Fibroblast of the conjunctiva (primary cell): ENCODE results near the gene FLT1.
A peak's percentile ranks its signal among the peaks of the same experiment; 100 is the strongest.

ENCODE experiments used
- DNase-seq: peaks from one replicate; pipeline ENCODE4 v3.0.0-alpha.2; 2010; ENCODE audit warnings: low read depth

FLT1 gene

DNA sequence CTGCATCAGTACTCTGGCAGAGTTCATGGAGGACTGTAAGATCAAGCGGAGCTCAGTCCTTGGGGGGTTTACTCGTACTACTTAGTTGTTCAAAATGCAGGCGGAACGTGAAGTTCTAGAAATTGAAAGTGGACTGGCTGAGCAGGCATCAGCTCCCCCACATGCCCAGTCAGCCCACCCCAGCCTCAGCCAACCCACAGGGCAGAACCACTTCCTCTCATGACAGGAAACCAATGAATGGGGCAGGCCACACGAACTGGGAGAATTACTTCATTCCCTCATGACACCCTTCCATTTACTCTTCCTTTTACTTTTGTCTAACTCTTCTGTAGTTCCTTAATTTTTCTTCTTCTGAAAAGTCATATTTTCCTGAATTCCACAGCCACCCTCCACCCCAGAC is 71.9 kb downstream of the FLT1 start:
- DNase-seq, result no peak

DNA sequence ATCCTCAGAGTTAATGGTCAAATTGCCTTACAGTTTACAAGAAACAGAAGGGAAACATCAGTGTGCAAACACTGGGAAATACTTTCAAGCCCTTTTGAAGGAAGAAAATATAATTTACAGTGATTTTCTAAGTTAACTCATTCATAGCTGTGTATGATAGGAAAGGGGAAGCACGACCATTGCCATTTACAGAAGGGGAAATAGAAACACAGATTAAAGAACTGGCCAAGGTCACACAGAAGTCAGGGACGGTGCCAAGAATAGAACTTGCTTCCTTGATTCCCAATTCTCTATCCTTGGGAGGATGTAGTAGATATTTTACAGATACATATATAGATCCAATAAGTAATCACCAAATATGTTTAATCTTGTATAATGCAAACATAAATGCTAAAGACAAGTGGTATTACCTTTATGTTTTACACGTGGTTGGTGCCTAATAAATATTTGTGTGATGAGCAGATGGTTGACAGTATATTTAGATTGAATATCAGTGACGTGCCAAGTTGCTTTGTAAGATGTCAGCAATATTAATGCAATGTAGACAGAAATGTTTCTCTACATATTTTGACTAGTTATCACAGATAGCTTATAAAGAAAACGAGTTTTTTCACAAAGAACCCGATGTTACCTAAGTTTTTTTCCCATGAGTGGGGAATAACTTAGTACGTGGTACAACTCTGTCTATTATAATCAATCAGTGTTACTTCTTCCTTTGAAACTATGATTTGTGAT is 73.1 kb downstream of the FLT1 start:
- DNase-seq, result no peak

DNA sequence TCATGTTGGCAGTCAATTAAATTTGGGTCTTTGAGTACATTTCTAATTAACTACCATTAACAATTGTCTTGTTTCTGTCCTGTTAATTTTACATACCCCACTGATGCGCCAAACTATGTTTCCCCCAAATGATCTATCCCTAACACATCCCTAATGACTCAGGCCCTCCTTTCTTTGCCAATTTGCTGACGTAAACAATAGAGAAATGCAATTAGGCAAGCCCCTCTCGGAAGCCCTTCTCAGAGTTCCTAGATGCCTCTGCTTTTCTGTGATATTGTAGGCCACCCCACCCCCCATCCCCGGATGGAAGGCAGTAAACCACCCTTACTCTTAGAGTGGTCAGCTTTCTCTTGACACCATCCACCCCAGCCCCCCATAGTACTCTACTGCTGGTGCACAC is 74.2 kb downstream of the FLT1 start:
- no peak for DNase-seq

DNA sequence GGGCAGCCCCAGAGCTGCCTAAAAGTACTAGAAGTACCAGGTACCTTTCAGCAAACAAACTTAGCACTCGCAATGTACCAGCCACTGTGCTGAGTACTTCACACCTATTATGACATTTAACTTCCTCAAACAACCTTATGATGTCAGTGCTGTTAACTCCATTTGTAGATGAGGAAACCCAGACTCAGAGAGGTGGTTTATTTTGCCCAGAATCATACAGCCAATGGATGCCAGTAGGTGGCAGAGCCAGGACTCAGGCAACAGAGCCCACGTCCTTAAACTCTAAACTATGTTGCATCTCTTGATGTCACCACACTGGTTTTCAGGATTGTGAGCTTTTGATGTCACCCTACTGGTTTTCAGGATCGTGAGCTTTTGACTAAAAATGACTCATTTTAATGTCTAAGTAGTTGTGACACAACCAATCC is 78.9 kb downstream of the FLT1 start:
- no peak for DNase-seq

DNA sequence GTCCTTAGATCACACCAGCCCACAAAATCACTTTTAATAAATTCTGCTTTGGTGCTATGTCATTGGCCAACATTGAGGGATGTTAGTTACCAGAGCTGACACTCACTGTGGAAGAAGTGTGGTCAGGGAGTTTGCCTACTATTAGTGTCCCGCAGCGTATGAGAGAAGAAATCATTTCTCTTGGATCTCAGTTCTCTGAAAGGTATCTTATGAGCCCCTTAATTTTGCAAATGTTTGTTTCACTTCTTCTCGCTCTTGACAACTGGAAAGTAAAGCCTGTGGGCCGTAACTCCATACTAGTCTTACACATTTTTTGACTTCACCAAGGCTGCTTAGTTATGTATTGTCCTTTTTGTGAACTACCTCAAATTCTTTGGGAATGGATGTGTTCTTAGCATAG is 80.9 kb downstream of the FLT1 start:
- no peak for DNase-seq

DNA sequence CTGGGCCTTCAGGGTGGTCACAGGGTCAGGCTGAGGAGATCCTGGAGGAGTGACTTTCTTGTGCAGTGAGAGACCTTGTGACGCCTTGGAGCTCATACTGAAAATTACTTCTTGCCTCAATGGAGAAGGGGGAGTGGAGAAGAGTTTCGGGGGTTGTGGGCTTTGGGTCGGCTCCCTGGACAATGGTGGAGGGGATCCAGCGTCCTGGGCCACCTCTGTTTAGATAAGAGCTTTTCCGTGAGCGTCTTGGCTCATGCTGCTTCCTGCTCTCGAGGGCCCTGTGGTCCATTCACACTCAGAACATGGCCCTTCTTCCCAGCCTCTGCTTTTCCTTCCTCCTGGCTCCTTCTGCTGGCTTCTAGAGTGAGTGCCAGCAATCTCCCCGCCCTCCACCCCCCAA is 81.9 kb downstream of the FLT1 start:
- DNase-seq, result no peak

DNA sequence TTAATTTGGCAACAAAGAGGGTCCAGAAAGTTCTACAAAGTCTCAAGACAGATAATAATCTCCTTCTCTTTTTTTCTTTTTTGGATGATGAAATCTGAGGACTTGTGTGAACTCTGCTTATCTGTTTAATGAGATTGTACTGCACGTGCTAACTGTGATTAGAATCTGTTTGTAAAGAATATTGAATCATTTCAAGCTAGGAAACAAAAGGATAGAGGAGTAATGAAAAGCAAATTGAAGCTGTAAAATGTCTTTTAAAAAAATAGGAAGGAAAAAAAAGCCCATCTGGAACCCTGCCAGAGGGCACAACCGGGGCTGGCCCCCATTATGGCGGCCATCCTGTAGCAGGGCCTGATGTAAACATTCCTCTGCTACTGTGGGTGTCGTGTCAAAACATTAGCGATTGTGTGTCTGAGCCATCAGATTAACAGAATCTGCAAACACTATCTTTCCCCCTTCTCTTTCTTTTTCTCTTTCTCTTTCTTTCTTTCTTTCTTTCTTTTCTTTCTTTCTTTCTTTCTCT is 83.0 kb downstream of the FLT1 start:
- DNase-seq, result no peak

DNA sequence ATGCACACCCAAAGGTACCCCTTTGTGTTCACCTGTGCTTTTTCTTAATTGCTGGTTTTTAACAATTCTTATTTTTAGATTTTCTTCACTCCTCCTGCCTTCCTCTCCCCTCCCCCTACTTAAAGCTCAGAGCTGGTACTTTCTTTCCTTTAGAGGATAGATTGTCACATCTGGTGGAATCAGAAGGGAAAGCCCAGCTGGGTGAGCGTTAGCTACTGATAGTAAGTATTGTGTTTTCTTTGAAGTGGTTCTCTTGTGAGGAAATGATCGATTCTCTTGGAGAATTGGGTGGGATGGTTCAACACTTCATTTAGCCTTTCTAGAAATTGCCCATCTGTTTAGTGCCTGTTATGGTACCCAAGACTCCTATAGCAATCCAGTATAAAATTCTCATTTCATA is 84.8 kb downstream of the FLT1 start:
- DNase-seq, result no peak

DNA sequence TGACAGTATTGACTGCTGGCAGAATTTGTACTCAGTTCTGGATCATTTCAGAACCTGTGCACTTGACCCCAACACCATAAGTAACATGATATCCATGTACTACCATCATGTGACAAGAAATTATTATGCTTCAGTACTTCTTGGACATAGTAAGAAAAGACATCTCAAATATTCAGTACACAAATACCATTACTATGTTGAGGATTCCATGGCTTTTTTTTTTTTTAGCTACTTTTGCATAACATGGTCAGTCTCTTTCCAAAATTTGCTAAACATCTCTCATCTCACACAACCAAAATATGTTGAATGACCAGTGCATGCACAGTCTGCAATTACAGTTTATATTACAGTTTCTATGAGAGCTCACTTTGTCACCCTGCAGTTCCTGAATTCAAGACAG is 85.3 kb downstream of the FLT1 start:
- DNase-seq, result no peak

DNA sequence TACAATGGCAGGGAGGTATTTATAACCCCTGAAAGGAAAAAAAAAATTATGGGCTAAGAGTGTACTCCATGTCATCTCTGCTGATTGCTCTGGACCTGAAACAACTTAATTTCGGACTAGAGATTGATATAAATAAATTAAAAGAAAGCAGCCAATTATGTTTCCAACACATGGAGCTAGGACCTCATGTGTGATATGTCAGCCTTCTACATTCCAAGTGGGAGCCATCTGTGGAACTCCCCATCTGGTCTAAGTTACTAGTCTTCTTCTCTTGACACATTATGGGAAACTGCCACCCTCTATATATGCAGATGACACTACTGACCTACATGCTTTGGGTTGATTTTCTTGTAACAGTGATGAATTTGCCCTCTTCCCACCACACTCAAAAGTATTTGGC is 86.1 kb downstream of the FLT1 start:
- no peak for DNase-seq

DNA sequence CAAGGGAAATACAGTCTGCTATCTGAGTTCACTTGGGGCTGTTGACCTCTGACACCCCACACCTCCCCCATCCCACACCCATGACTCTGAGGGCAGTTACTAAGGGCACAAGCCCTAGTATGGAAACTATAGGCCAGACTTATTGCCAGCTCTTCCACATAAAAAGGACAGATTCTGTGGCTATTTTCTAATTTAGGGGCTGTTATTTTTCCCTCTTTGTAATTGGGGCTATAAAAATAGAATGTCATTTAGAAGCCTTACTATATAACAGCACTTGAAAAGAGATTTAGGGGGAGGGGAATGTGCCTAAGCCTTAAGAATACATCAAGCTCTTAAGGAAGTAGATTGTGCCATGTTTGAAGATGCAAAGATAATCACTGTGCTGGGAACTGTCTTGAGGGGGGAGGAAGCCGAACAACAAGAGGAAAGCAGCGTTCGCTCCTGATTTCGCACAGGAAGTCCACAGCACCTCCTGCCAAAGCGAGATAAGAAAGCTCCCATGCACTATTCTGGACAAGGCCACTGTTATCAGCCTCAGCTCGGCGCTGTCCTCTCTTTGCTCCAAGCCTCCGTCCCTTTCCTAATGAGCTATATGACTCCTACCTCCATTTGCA is 86.6 kb downstream of the FLT1 start:
- DNase-seq, result no peak

DNA sequence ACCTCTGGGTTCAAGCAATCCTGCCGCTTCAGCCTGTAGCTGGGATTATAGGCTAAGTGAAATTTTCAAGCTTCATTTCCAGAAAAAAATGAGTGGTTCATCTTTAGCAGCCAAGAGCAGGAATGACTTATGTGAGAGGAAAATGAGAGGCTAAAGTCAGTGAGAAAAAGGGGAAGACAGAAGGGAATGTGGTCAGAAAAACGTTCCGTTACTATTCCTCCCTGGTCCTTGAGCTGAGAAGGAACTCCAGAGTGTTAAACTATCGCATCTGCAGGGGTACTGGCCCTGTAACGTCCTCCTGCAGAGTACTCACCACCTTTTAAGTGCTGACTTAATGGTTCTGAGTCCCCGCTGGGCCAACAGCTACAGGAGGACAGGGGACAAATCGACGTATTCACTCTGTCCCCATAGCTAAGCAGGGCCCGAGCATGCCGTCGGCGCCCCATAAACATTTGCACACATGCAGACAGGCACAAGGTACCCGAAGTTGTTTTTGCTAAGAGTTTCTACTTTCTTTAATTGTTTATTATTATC is 88.1 kb downstream of the FLT1 start:
- no peak for DNase-seq

DNA sequence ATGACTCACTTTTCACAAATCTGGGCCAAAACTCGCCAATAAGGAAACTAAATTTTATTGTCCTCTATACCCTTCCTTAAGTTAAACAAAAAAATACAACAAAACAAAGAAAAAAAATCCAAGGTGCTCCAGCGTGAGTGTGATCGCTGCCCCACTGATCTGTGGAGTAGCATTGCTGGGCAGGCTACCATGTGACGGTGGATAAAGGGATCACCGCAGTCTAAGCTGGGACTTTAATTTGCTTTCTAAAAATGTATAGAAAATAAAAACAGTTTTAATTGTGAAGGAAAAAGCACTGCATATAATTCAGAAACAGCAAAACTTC is 92.9 kb downstream of the FLT1 start:
- no peak for DNase-seq

DNA sequence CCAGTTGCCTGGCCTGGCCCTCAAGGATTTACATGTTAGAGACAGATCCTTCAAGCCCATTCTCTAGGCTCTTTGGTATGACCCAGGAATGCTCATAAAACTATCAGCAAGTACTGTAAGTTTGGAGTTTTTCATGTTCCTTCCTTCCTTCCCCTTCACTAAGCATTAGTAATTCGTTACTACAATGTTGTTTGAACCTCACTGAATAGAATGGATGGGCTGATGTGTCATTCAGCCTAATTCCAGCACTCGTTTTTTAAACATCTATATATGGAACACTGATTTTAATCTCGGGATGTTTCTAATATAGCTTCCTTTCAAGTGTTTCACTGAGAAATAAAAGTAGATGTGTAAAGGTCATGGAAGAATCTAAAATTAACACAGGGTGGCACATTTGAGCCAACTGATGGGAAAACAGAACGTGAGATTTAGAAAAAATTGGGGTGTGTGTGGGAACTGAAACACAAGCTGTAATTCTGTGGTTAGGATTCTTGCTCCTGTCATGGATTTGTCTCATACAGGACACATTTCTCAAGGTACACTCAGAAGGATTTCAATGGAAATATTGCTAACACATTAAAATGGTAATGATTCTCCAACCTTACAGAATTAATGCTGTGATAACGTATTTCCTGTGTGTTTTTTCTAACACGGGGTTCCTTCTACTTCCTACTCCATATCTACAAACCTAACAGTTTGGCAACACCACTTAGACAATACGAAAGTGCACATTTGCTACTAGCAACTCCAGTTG is 93.4 kb downstream of the FLT1 start:
- DNase-seq, result peak; percentile 58

DNA sequence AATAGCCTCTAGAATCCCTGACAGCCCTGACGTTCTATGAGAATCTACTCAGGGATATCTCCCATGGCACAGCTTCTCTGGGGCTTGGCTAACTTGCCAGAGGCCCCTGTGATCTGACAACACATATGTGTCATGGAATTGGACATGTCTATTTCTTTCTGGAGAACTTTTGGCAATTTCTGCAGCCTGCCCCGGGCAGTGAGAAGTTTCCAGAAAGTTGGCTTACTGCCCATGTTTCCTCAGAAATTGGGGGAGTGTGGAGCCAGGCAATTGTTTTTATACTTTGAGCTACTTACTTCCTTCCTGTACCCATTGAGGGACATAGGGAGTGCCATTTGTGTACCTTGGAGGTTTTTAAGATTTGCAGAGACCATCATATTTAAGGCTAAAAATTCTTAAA is 98.9 kb downstream of the FLT1 start:
- DNase-seq, result no peak

DNA sequence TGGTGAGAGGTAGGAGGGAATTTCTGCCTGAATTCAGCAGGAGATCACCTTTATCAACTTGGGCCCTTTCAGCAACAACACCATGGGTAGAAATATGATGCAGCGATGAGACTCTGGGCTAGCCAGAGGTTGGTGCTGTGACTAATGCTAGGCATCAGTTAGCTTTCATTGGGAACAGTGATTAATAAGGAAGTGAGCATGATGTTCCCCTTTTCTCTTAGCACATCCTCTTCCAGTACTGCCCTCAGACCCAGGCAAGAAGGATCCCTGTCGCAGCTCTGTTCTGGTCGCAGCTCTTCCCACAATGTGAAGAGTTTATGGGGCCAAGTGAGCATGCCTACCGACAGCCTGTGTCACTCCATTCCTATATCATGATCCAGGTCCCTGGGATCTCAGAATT is 100.5 kb downstream of the FLT1 start:
- no peak for DNase-seq

DNA sequence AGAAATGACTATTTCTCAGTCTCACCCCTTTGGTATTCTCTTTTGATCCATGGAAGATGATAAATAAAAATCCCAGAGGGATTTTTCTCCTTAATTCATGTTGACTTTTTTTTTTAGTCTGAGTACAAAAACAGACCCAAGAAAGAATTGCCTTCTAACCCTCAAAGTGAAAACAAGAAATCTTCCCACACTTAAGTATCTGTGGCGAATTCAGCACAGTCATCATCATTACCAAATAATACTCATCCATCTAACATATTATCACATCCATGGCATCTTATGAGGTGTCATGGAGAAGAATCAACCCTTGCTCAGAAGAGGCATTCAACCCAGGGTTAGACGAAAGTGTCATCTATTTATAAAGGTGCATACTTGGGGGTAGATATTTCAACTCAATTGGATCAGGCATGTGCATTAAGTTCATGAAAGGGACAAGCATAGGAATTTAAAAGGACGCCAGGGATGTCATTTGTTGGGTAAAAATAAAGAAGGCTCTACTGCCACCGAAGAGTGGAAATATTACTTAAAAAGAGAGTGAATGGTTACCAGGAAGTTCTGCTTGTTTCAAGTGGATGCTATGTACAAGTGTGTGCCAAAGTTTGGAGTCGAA is 101.9 kb downstream of the FLT1 start:
- no peak for DNase-seq

DNA sequence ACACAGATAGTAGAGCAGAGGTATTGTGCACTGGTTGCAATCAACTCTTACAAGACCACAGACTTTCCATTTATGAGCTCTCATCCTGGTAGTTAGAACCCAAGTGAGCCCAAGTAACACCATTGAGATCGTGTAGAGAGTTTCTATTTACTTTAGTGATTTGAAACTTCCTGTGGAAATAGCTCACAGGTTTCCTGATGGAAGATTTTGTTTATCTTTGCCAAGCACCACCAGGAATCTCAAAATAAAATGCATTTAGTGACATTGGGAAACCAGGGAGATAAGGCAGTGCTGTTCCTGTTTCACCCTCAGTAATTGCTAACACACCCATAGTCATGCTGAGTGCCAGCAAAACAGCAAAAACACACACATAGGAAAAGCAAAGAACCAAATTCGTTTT is 102.5 kb downstream of the FLT1 start:
- no peak for DNase-seq

DNA sequence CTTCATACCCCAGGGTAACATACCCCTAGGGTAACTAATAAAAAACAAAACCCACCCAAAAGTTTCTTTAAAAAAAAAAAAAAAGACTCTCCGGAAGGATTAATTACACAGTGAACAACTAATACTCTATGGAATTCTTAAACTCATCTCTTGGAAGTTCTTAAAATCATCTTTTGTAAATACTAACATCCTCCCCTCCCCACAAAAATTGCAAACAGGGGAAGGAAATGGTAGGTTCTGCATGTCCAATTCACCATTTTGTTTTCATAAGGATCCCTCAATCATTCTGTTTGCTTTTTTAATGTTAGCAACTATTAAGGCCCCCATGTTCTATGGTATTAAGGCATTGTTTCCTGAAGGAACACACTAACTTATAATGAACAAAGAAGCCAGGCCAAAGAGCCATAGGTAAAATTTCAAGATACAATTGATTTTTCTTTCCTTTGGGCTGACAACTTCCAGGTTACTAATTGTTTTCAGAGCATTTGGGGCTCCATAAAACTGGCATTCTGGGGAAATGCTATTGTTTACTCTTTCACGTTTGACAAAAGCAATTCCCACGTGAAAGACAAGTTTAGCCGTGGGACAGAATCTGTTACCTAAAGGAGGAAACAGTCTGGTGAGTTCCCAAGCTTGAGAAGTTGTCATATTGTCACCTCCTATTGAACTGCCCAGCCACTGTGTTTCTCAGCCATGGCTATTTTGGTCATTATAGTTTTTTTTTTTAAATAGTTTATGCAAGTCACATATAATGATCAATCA is 107.0 kb downstream of the FLT1 start:
- DNase-seq, result no peak

DNA sequence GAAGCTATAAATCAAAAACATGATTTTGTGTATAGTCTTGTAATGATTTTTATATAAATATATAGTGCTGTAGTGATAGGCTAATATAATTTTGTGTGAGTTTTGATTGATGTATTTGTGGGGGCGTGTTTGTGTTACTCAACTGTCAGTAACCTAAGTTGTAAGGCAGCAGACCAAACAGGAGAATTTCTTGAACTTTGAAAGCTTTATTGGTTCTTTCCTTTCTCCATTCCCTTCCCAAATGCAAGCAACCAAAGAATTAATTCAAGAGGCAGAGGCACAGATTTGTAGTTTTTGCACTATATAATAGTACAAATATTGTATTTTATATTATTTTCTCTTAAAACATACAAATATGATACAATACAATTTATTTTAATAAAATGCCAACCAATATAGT is 109.6 kb downstream of the FLT1 start:
- no peak for DNase-seq

DNA sequence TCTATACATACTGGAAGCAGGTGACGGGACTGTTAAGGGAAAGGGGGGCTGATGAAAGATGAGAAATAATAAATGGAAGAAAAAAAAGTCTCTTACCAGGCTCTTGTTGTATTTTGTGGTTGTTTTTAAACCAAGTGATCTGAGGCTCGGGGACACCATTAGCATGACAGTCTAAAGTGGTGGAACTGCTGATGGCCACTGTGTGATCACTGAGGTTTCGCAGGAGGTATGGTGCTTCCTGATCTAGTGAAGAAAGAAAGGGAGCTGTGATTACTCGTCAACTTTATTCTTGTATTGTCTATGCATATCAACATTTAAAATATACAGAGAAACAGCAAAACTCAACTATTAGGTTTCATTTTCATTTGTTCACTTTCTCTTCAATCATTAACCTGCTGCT is 110.1 kb downstream of the FLT1 start:
- no peak for DNase-seq

DNA sequence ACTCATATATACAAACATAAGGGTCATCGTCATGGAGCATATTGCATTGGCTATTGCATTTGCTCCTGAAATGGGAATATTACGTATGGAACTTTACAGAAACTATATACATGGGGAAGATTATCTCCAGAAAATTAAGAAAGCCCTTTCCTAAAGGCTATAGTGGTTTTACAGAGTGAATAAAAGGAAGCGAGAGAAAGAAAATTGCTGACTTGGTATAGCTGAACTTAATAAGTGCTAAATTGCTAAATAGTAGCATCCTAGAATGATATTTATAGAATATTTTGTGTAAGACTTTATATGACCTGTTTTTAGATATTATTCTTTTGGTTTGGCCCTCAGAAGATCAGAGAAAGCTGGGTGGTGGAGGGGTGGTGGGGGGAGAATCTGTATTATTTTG is 114.6 kb downstream of the FLT1 start:
- DNase-seq, result no peak
